Activated T-cell treated with anti-CD3 and anti-CD28 coated beads for 48 hours (primary cell): ENCODE measurements around the gene LAP3.
"Not testable (repeated sequence)": the region's sequence is repeated elsewhere in the genome, so short reads cannot be mapped to it uniquely, and the experiment has no call there.

Source experiments
- DNase-seq: peaks from one replicate; pipeline ENCODE4 v3.0.0-alpha.2; 2020; ENCODE audit warnings: low read depth

Gene LAP3

GRCh38 chr4:17562157-17562556 lies 14.8 kb upstream of the LAP3 start:
- no peak for DNase-seq

- DNase-seq: no peak
These were observed 11.2 kb upstream of the LAP3 start for GRCh38 chr4:17565846-17566245.

GRCh38 chr4:17567271-17567670 lies 9.7 kb upstream of the LAP3 start:
- DNase-seq: no peak

GRCh38 chr4:17574206-17574605 lies 2.8 kb upstream of the LAP3 start:
- DNase-seq: no peak

GRCh38 chr4:17575177-17575576 lies 1.8 kb upstream of the LAP3 start:
- not testable (repeated sequence) for DNase-seq

GRCh38 chr4:17577665-17578481 lies 875 bp downstream of the LAP3 start:
- no peak for DNase-seq

GRCh38 chr4:17578482-17578891 lies 1.5 kb downstream of the LAP3 start:
- DNase-seq: no peak

- DNase-seq: no peak
These were observed 4.0 kb downstream of the LAP3 start for GRCh38 chr4:17580969-17581368.

GRCh38 chr4:17583276-17583675 lies 6.3 kb downstream of the LAP3 start:
- DNase-seq: no peak

- no peak for DNase-seq
These were observed 6.9 kb downstream of the LAP3 start for GRCh38 chr4:17583941-17584340.

- DNase-seq: no peak
These were observed 7.7 kb downstream of the LAP3 start for GRCh38 chr4:17584521-17585213.

- no peak for DNase-seq
These were observed 10.3 kb downstream of the LAP3 start for GRCh38 chr4:17587094-17587822.

GRCh38 chr4:17589355-17589754 lies 12.4 kb downstream of the LAP3 start:
- no peak for DNase-seq

- DNase-seq: no peak
These were observed 18.5 kb downstream of the LAP3 start for GRCh38 chr4:17595471-17596005.

- DNase-seq: no peak
These were observed 20.5 kb downstream of the LAP3 start for GRCh38 chr4:17597517-17597916.

- no peak for DNase-seq
These were observed 22.8 kb downstream of the LAP3 start for GRCh38 chr4:17599826-17600225.

- no peak for DNase-seq
These were observed 28.2 kb downstream of the LAP3 start for GRCh38 chr4:17605236-17605635.

- DNase-seq: no peak
These were observed 36.9 kb downstream of the LAP3 start for GRCh38 chr4:17613761-17614415.

GRCh38 chr4:17614416-17615299 lies 37.7 kb downstream of the LAP3 start, which contains the start of gene MED28:
MED28 (plus strand) TSS chr4:17614641; CDS start chr4:17614655, 14 bp downstream.
- DNase-seq: peak; percentile 90

- DNase-seq: no peak
These were observed 39.3 kb downstream of the LAP3 start for GRCh38 chr4:17616283-17616682.

GRCh38 chr4:17618926-17619325 lies 41.9 kb downstream of the LAP3 start:
- no peak for DNase-seq
